ENCODE data around the gene ARL2. TPM values are rescaled to one million over a fixed set of nuclear protein-coding genes. Genes with fewer than 3 reads are reported as not detected.
A peak's percentile ranks its signal among the peaks of the same experiment; 100 is the strongest.

The ARL2 gene
- total RNA-seq, 5 donors from 2014 or later (not counting 1 experiment from before 2014, with no cell fraction given), result 19.7 to 44.3 (median 39.5) TPM

DNA sequence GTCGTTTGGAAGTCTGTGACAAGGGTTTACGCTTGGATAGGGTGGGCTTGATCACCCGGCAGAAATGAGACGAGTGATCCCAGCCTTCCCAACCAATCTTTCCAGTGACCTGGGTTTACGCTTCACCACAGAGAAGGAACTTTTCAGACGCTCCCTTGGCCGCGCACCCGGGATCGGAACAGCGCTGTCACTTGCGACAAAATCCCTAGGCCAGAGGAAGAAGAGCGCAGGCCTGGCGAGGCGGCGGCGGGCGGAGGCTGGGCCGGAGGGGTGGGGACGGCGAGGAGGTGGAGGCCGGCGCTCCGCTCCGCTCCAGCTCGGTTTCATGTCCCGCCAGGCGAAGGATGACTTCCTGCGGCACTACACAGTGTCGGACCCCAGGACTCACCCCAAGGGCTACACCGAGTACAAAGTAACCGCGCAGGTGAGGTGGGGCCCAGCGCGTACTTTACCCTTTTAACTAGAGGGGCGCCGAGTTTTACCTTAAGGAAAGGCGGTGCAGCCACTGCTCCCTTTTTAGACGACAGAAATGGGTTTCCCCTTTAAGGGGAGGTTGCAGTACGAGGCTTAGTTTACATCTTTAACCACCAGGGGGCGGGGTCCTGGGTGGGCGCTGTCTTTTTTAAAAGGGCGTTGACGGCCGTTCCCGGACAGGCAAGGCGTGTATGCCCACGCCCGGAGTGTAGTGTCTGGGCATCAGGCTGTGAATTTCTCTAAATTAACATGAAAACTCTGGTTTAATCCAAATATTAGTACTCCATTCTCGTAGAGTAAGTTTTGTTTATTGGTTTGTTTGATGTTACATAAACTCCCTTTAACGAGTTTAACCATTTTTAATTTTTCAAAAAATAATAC, 13.5 kb downstream of the ARL2 start, which contains the start of gene SNX15:
Gene SNX15 (plus strand): TSS at position 227 of the 855 bp plus-strand sequence. CDS start 99 bp downstream, at position 326.
- H3K36me3 Mint-ChIP-seq, result no peaks in the 10 kb centered on the region
- DNase-seq (peak; percentile 72 to 95 (median 85)), ATAC-seq (replicated peaks in 1 of 4) (peak; percentile 91 to 94 (median 91))
- no peaks in the 10 kb centered on the region for H3K9me3 Mint-ChIP-seq
- CTCF ChIA-PET, result interaction anchor here in 1 of 2 donors (0.8 to 0.9 kb wide), 3 partner anchors 13 to 302 kb away, joined by 3 read pairs; partner anchors contain the start of gene ARL2
- H3K27me3 ChIP-seq (replicated peaks in 1 of 2; ENCODE audit: control insufficient read depth in 2 of 2, extremely low read depth in 1 of 2, insufficient read depth in 2 of 2, low read length in 1 of 2), result no peaks in the 10 kb centered on the region
- no peaks in the 10 kb centered on the region for H3K27me3 Mint-ChIP-seq
- peak within 1 kb of the TSS; percentile 90 to 91 for H3K27ac Mint-ChIP-seq
- H3K4me1 Mint-ChIP-seq, result peaks cover 19 to 24% (median 21%) of the 10 kb centered on the region in 3 donors
- no peaks in the 10 kb centered on the region for H3K9me3 ChIP-seq
- H3K4me3 ChIP-seq (ENCODE audit: control insufficient read depth in 1 of 2, extremely low read depth in 1 of 2, low read length in 1 of 2), result peak within 1 kb of the TSS; percentile 27 to 53
- H3K27ac ChIP-seq (ENCODE audit: low read length), result peak within 1 kb of the TSS; percentile 70
- 2% methylated on average over 31 of the region's 51 CpGs for WGBS (ENCODE audit: insufficient coverage)
- H3K36me3 ChIP-seq (ENCODE audit: control insufficient read depth in 2 of 2, extremely low read depth in 1 of 2, insufficient read depth in 1 of 2, low read length in 1 of 2), result peaks cover 8% of the 10 kb centered on the region in 2 donors
- peaks cover 5 to 24% of the 10 kb centered on the region in 2 experiments for H3K4me1 ChIP-seq (ENCODE audit: control insufficient read depth in 1 of 2, extremely low read depth in 1 of 2, insufficient read depth in 2 of 2, low read length in 2 of 2)
- POLR2A ChIA-PET, result no interaction called here
- H3K4me3 Mint-ChIP-seq, result peak within 1 kb of the TSS; percentile 68 to 86 (median 83)

DNA sequence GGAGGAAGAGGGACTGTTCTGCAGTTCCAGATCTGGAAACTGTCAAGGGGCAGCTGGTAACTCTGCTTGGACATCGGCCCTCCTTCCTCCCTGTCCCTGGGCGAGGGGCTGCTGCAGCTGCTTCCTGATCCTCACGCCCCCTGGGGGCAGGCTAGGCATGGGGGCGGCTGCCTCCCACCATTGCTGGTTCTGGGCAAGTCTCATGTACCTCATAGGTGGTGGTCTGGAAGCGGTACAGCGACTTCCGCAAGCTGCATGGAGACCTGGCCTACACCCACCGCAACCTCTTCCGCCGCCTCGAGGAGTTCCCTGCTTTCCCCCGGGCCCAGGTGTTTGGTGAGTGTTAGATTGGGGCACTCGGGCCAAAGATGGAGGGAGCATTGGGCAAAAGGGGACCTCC, 18.3 kb downstream of the ARL2 start:
- H3K27me3 ChIP-seq (replicated peaks in 1 of 2; ENCODE audit: control insufficient read depth in 2 of 2, extremely low read depth in 1 of 2, insufficient read depth in 2 of 2, low read length in 1 of 2), result no peaks in the 10 kb centered on the region
- DNase-seq (no peak), ATAC-seq (replicated peaks in 1 of 4) (no peak)
- Mint-ChIP-seq H3K4me1 (peaks cover 13 to 19% (median 16%) of the 10 kb centered on the region in 3 donors), H3K27me3 (no peaks in the 10 kb centered on the region), H3K9me3 (no peaks in the 10 kb centered on the region), H3K4me3 (no peak overlapping the region), H3K36me3 (peaks cover 4% of the 10 kb centered on the region), H3K27ac (no peak overlapping the region)
- no peak overlapping the region for H3K4me3 ChIP-seq (ENCODE audit: control insufficient read depth in 1 of 2, extremely low read depth in 1 of 2, low read length in 1 of 2)
- no peak overlapping the region for H3K27ac ChIP-seq (ENCODE audit: low read length)
- CTCF ChIA-PET, result interaction anchor here in 1 of 2 donors (0.7 kb wide), 1 partner anchor 80 kb away, joined by 3 read pairs; the partner anchor contains the start of gene TM7SF2
- POLR2A ChIA-PET, result no interaction called here
- WGBS (ENCODE audit: insufficient coverage), result 100% methylated on average over 6 of the region's 13 CpGs
- no peaks in the 10 kb centered on the region for H3K9me3 ChIP-seq
- H3K36me3 ChIP-seq (ENCODE audit: control insufficient read depth in 2 of 2, extremely low read depth in 1 of 2, insufficient read depth in 1 of 2, low read length in 1 of 2), result peaks cover 8 to 43% of the 10 kb centered on the region in 2 donors
- H3K4me1 ChIP-seq (ENCODE audit: control insufficient read depth in 1 of 2, extremely low read depth in 1 of 2, insufficient read depth in 2 of 2, low read length in 2 of 2), result peaks cover 5 to 19% of the 10 kb centered on the region in 2 experiments

DNA sequence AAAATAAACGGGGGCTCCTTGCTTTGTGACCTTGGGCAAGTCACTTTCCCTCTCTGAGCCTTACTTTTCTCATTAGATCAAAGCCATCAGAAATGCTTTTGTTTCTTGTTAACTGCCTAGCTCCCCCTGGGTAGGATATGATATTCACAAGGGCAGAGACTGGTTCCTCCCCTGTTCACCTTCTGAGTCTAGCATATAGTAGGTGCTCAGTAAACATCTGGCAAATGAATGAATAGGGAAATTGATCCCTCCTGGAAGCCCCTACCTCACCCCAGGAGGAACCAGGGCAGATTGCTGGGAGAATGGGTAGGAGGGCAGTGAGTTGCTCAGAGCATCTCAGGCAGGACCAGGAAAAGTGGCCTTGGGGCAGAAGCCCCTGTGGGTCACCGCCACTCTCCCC, 20.5 kb downstream of the ARL2 start:
- H3K36me3 Mint-ChIP-seq, result peaks cover 4% of the 10 kb centered on the region
- Histone ChIP-seq H3K4me3 (ENCODE audit: control insufficient read depth in 1 of 2, extremely low read depth in 1 of 2, low read length in 1 of 2) (no peak overlapping the region), H3K27me3 (replicated peaks in 1 of 2; ENCODE audit: control insufficient read depth in 2 of 2, extremely low read depth in 1 of 2, insufficient read depth in 2 of 2, low read length in 1 of 2) (no peaks in the 10 kb centered on the region), H3K4me1 (ENCODE audit: control insufficient read depth in 1 of 2, extremely low read depth in 1 of 2, insufficient read depth in 2 of 2, low read length in 2 of 2) (no peaks in the 10 kb centered on the region), H3K9me3 (no peaks in the 10 kb centered on the region), H3K36me3 (ENCODE audit: control insufficient read depth in 2 of 2, extremely low read depth in 1 of 2, insufficient read depth in 1 of 2, low read length in 1 of 2) (peaks cover 13 to 56% of the 10 kb centered on the region in 2 donors), H3K27ac (ENCODE audit: low read length) (no peak overlapping the region)
- ChIA-PET CTCF (no interaction called here), POLR2A (no interaction called here)
- no peak for ATAC-seq (replicated peaks in 1 of 4)
- H3K4me3 Mint-ChIP-seq, result no peak overlapping the region
- no peaks in the 10 kb centered on the region for H3K27me3 Mint-ChIP-seq
- H3K9me3 Mint-ChIP-seq, result no peaks in the 10 kb centered on the region
- DNase-seq, result no peak
- H3K27ac Mint-ChIP-seq, result no peak overlapping the region
- H3K4me1 Mint-ChIP-seq, result no peaks in the 10 kb centered on the region
- 100% methylated on average over 1 of the region's 2 CpGs for WGBS (ENCODE audit: insufficient coverage)

DNA sequence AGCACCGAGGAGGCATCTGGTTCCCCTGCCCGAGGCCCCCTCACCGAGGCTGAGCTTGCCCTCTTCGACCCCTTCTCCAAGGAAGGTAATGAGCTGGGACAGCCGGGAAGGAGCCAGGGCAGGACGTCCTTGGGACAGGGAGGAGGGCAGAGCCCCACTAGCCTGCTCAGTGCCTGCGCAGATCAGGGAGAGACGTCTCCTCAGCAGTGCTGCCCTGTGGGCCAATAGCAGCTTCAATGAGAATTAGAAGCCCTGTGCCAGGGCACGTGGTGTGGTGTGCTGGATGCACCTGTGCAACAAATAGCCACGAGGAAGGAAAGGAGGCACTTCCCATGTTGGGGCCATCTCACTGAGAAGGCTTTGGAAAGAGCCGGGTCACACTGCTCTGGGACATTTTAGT, 21.6 kb downstream of the ARL2 start:
- H3K27me3 Mint-ChIP-seq, result no peaks in the 10 kb centered on the region
- ATAC-seq (replicated peaks in 1 of 4) (no peak), DNase-seq (no peak)
- ChIA-PET CTCF (no interaction called here), POLR2A (no interaction called here)
- H3K27ac ChIP-seq (ENCODE audit: low read length), result no peak overlapping the region
- no peaks in the 10 kb centered on the region for H3K9me3 ChIP-seq
- H3K9me3 Mint-ChIP-seq, result no peaks in the 10 kb centered on the region
- H3K4me1 Mint-ChIP-seq, result peaks cover 0 to 2% (median 2%) of the 10 kb centered on the region in 3 donors
- H3K36me3 ChIP-seq (ENCODE audit: control insufficient read depth in 2 of 2, extremely low read depth in 1 of 2, insufficient read depth in 1 of 2, low read length in 1 of 2), result peaks cover 13 to 56% of the 10 kb centered on the region in 2 donors
- H3K27ac Mint-ChIP-seq, result no peak overlapping the region
- 92% methylated on average over 11 of the region's 11 CpGs for WGBS (ENCODE audit: insufficient coverage)
- peaks cover 4% of the 10 kb centered on the region for H3K36me3 Mint-ChIP-seq
- no peak overlapping the region for H3K4me3 ChIP-seq (ENCODE audit: control insufficient read depth in 1 of 2, extremely low read depth in 1 of 2, low read length in 1 of 2)
- peaks cover 0 to 8% of the 10 kb centered on the region in 2 experiments for H3K4me1 ChIP-seq (ENCODE audit: control insufficient read depth in 1 of 2, extremely low read depth in 1 of 2, insufficient read depth in 2 of 2, low read length in 2 of 2)
- H3K4me3 Mint-ChIP-seq, result no peak overlapping the region
- no peaks in the 10 kb centered on the region for H3K27me3 ChIP-seq (replicated peaks in 1 of 2; ENCODE audit: control insufficient read depth in 2 of 2, extremely low read depth in 1 of 2, insufficient read depth in 2 of 2, low read length in 1 of 2)

DNA sequence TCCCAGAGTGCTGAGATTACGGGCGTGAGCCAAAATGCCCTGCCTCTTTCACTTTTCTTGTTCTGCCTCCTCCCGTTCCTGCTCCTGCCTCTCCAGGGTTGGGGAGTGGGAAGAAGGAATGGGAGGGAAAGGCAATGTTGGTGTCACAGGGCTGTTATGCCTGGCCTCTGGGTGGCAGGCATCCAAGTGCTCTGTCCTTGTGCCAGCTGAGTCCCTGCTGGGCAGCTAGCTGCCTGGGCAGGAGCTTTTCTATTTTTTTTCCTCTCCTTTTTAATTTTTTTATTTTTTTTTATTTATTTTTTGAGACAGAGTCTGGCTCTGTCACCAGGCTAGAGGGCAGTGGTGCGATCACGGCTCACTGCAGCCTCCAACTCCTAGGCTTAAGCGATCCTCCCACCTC, 23.0 kb downstream of the ARL2 start:
- H3K4me1 Mint-ChIP-seq, result peaks cover 0 to 8% (median 7%) of the 10 kb centered on the region in 3 donors
- H3K4me3 Mint-ChIP-seq, result no peak overlapping the region
- H3K36me3 ChIP-seq (ENCODE audit: control insufficient read depth in 2 of 2, extremely low read depth in 1 of 2, insufficient read depth in 1 of 2, low read length in 1 of 2), result peaks cover 9 to 52% of the 10 kb centered on the region in 2 donors
- ATAC-seq (replicated peaks in 1 of 4), result no peak
- H3K4me1 ChIP-seq (ENCODE audit: control insufficient read depth in 1 of 2, extremely low read depth in 1 of 2, insufficient read depth in 2 of 2, low read length in 2 of 2), result peaks cover 0 to 14% of the 10 kb centered on the region in 2 experiments
- POLR2A ChIA-PET, result interaction anchor here in 1 of 2 donors (0.6 kb wide), 1 partner anchor 692 kb away, joined by 4 read pairs; no protein-coding TSS in a partner anchor
- H3K27ac Mint-ChIP-seq, result no peak overlapping the region
- H3K9me3 Mint-ChIP-seq, result no peaks in the 10 kb centered on the region
- no peak overlapping the region for H3K4me3 ChIP-seq (ENCODE audit: control insufficient read depth in 1 of 2, extremely low read depth in 1 of 2, low read length in 1 of 2)
- H3K36me3 Mint-ChIP-seq, result peaks cover 4% of the 10 kb centered on the region
- 100% methylated on average over 1 of the region's 6 CpGs for WGBS (ENCODE audit: insufficient coverage)
- H3K27ac ChIP-seq (ENCODE audit: low read length), result no peak overlapping the region
- CTCF ChIA-PET, result interaction anchor here (0.5 to 1.0 kb wide), 2 partner anchors 21 to 243 kb away, joined by 3 to 8 read pairs; no protein-coding TSS in a partner anchor
- H3K27me3 ChIP-seq (replicated peaks in 1 of 2; ENCODE audit: control insufficient read depth in 2 of 2, extremely low read depth in 1 of 2, insufficient read depth in 2 of 2, low read length in 1 of 2), result no peaks in the 10 kb centered on the region
- H3K9me3 ChIP-seq, result no peaks in the 10 kb centered on the region
- no peak for DNase-seq
- H3K27me3 Mint-ChIP-seq, result no peaks in the 10 kb centered on the region

DNA sequence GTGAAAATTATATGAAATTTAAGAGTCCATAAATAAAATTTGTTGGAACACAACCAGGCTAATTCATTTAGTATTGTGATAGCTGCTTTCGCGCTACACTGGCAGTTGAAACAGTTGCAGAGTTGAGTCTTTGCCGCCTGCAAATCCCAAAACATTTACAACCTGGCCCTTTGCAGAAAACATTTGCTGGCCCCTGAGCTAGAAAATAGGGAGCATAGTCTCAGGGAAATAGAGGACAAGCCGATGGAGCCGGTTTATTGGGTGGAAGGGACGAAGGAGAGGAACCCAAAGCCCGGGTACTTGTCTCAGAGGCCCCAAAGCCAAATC, 26.5 kb downstream of the ARL2 start:
- Histone ChIP-seq H3K27ac (ENCODE audit: low read length) (peak overlapping the region; percentile 76), H3K27me3 (replicated peaks in 1 of 2; ENCODE audit: control insufficient read depth in 2 of 2, extremely low read depth in 1 of 2, insufficient read depth in 2 of 2, low read length in 1 of 2) (no peaks in the 10 kb centered on the region), H3K4me1 (ENCODE audit: control insufficient read depth in 1 of 2, extremely low read depth in 1 of 2, insufficient read depth in 2 of 2, low read length in 2 of 2) (peaks cover 0 to 27% of the 10 kb centered on the region in 2 experiments), H3K36me3 (ENCODE audit: control insufficient read depth in 2 of 2, extremely low read depth in 1 of 2, insufficient read depth in 1 of 2, low read length in 1 of 2) (peaks cover 5 to 37% of the 10 kb centered on the region in 2 donors), H3K4me3 (ENCODE audit: control insufficient read depth in 1 of 2, extremely low read depth in 1 of 2, low read length in 1 of 2) (peak overlapping the region; percentile 64 to 86), H3K9me3 (no peaks in the 10 kb centered on the region)
- ATAC-seq (replicated peaks in 1 of 4) (no peak), DNase-seq (no peak)
- ChIA-PET CTCF (no interaction called here), POLR2A (no interaction called here)
- Mint-ChIP-seq H3K9me3 (no peaks in the 10 kb centered on the region), H3K27ac (peak overlapping the region; percentile 92 to 96), H3K4me3 (peak overlapping the region; percentile 88 to 92 (median 91)), H3K27me3 (no peaks in the 10 kb centered on the region), H3K4me1 (peaks cover 11 to 20% (median 15%) of the 10 kb centered on the region in 3 donors), H3K36me3 (peaks cover 8% of the 10 kb centered on the region)
- WGBS (ENCODE audit: insufficient coverage), result 21% methylated on average over 7 of the region's 7 CpGs

Data from T-cell (primary cell).